GM18517 (cell line): ENCODE measurements around the gene KIR3DL2.
"Not testable (repeated sequence)": the region's sequence is repeated elsewhere in the genome, so short reads cannot be mapped to it uniquely, and the experiment has no call there.

Source experiments
- ATAC-seq: cut with Tn5 transposase; IDR thresholded peaks from one replicate; pipeline ENCODE4 v1.9.1; 2021; ENCODE audit warnings: mild to moderate bottlenecking, moderate library complexity; ENCODE audit not compliant: unreplicated experiment

KIR3DL2 gene

DNA sequence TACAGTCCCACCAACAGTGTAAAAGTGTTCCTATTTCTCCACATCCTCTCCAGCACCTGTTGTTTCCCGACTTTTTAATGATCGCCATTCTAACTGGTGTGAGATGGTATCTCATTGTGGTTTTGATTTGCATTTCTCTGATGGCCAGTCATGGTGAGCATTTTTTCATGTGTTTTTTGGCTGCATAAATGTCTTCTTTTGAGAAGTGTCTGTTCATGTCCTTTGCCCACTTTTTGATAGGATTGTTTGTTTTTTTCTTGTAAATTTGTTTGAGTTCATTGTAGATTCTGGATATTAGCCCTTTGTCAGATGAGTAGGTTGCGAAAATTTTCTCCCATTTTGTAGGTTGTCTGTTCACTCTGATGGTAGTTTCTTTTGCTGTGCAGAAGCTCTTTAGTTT lies 13.2 kb downstream of the KIR3DL2 start:
- not testable (repeated sequence) for ATAC-seq

DNA sequence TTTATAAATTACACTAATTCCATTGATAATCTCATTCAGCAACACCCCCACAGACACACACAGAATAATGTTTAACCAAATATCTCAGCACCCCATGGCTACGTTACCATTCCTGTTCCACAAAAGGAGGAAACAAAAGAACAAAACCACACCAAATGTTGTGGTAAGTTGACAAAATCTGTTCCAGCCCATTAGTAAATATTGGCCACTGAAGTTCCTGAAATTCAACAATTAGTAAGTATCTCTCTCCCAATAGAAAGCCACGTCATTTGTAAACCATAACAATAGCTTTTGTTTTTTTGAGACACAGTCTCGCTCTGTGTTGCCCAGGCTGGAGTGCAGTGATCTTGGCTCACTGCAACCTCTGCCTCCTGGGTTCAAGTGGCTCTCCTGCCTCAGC lies 21.5 kb downstream of the KIR3DL2 start:
- no peak for ATAC-seq

DNA sequence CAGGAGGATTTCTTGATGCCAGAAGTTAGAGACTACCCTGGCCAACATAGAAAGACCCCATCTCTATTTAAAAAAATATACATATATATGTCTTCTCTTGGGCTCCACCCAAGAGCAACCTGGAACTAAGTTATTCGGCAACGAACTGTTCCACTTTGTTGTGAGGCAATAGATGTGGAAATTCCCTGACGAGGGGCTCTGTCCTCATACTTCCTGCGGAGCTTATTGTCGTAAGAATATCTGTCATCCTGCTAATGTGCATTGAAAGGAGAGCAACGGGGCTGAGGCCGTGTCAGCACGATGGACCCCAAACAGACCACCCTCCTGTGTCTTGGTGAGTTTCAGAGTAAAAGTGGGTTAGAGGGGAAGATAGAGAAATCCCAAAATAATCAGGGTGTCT lies 23.7 kb downstream of the KIR3DL2 start, which contains the start of gene FCAR:
Gene FCAR (plus strand): TSS at position 246 of the 400 bp plus-strand sequence. CDS start 55 bp downstream, at position 301.
- ATAC-seq: no peak

DNA sequence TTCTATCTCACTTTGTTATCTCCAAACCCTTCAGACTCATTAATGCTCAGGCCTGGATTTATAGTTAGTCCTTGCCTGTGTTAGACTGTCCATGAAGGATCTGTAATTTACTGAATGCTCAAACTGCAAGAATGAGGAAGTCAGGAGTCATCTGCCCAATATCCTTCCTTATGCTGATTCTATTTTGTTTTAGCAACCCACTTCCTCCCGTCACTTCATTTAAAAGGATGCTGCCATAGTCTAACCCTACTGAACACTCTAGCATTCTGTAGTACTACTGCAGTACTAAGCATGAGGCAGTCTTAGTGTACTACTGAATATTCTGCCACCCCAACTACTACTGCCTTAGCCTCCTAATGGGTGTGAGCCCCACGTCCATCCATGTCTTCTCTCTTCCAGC lies 25.3 kb downstream of the KIR3DL2 start:
- no peak for ATAC-seq

DNA sequence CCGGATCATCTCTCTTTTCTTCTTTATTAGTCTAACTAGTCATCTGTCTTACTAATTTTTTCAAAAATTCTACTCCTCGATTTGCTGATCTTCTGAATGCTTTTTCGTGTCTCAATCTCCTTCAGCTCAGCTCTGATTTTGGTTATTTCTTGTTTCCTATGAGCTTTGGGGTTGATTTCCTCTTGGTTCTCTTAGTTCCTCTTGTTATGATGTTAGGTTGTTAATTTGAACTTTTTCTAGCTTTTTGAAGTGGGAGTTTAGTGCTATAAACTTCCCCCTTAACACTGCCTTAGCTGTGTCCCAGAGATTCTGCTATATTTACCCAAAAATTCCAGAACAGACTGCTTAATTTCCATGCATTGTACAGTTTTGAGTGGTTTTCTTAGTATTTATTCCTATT lies 27.2 kb downstream of the KIR3DL2 start:
- ATAC-seq: no peak

DNA sequence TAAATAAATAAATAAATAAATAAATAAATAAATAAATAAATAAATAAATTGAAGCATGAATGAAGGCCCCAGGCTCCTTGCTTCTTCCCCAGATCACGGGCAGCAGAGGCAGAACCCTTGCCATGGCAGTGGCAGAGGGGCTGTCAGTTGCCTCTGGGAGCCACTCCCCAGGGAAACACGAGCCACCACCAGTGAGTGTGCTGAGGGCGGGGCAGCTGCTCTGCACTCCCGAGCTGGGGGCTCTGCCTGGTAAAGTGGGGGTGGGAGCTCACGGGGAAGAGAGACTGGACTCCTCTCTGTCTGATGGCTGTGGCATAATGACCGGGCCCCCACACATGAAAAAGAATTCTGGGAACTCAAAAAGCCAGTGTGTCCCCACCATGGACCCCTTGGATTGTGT lies 31.6 kb downstream of the KIR3DL2 start:
- ATAC-seq: no peak

DNA sequence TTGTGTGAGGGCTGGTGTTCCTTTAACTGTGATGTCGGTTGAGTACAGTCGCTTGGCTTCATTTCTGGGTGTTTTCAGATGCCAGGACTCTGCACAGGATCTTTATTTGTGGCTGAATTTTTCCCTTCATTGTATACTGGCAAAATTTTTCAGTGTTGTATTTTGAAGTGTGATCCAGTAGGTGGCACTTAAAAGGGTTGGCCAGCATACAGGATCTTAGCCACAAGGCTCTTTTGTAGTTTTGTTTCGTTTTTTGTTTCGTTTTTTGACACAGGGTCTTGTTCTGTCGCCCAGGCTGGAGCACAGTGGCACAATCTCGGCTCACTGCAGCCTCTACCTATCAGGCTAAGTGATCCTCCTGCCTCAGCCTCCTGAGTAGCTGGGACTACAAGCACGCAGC lies 32.5 kb downstream of the KIR3DL2 start:
- no peak for ATAC-seq

DNA sequence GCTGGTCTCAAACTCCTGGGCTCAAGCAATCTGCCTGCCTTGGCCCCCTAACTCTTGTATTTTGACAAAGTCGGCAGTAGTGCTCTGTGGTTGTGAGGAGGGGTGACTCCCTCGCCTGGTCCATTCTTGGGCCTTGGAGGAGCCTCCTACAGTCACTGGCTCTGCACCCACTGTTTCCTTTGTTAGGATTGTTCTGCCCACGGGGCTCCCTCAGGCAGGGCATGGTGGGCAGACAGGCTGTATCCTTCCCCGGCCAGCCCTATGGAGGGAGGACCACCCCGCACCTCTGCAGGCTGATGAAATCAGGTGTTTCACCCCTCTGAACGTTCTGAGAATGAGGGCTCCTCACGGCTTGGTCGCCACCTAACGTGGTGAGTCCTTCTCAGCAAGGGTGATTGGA lies 33.0 kb downstream of the KIR3DL2 start:
- ATAC-seq: no peak

DNA sequence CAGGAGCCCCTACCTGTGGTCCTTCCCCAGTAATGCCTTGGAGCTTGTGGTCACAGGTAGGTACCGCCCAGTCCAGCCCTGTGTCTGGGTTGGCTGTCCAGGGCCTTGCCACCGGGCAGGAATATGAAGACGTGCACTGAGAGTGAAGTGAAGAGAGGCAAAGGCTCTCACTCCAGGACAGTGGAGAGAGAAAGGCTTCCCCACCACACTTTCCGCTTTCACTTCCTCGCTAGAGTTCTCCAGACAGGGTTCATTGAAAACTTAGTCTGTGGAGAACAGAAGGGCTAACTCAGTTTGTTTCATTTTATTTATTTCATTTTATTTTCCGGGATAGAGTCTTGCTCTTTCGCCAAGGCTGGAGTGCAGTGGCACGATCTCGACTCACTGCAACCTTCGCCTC lies 38.0 kb downstream of the KIR3DL2 start:
- no peak for ATAC-seq

DNA sequence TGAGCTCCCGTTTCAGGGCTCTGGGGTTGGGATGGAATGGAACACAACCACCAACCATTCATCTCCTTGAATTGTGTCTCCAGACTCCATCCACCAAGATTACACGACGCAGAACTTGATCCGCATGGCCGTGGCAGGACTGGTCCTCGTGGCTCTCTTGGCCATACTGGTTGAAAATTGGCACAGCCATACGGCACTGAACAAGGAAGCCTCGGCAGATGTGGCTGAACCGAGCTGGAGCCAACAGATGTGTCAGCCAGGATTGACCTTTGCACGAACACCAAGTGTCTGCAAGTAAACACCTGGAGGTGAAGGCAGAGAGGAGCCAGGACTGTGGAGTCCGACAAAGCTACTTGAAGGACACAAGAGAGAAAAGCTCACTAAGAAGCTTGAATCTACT lies 39.3 kb downstream of the KIR3DL2 start:
- no peak for ATAC-seq

DNA sequence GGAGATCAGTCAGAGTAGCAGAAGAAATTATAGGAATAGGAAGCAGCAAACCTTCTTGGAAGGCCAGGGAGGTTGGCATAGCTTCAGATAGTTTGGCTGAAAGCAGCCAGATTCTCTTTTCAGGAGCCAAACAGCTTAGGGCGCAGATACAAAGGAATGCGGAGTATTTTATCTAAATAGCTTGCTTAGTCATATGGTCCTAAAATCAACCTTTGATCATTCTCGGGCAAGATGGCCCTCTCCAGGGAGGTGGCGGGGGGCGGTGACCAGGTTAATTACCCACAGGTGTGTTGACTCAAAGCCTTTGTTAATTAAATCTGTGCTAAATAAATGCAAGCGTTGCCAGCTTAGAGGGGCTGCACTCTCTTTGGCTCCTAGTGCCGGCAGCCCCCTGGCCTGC lies 43.2 kb downstream of the KIR3DL2 start:
- no peak for ATAC-seq

DNA sequence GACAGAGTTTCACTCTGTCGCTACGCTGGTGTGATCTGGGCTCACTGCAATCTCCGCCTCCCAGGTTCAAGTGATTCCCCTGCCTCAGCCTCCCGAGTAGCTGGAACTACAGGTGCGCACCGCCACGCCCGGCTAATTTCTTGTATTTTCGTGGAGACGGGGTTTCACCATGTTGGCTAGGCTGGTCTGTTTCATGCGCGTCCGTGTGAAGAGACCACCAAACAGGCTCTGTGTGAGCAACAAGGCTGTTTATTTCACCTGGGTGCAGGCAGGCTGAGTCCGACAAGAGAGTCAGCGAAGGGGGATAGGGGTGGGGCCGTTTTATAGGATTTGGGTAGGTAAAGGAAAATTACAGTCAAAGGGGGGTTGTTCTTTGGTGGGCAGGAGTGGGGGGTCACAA lies 43.9 kb downstream of the KIR3DL2 start:
- not testable (repeated sequence) for ATAC-seq

DNA sequence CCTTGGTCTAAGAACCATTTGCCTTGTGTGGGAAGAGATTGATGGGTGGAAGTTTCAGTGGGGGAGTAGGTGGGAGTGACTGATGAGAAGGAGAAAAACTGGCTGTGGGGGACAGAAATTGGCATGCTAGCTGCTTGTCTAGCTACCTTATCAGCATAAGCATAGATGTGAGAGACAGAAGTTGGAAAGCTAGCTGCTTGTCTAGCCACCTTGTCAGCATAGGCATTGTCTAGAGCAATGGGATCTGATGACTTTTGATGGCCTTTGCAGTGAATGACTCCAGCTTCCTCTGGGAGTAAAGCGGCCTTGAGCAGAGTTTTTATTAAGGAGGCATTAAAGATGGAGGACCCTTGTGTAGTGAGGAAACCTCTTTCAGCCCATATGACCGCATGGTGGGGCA lies 45.8 kb downstream of the KIR3DL2 start:
- ATAC-seq: no peak

DNA sequence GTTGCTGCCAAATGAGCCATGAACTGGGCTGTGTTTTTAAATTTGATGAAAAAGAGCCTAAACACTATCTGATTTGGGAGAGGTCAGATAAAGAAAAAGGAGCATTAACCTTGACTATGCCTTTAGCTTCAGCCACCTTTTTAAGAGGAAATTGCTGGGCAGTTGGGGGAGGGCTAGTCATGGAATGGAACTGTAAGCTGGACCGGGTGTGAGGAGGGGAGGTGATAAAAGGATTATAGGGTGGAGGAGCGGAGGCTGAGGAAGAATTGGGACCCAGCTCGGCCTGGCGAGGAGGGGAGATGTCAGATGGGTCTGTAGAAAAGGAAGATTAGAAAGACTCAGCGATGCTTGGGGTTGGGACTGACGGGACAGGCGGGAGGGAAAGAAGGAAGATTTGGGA lies 48.4 kb downstream of the KIR3DL2 start:
- not testable (repeated sequence) for ATAC-seq

DNA sequence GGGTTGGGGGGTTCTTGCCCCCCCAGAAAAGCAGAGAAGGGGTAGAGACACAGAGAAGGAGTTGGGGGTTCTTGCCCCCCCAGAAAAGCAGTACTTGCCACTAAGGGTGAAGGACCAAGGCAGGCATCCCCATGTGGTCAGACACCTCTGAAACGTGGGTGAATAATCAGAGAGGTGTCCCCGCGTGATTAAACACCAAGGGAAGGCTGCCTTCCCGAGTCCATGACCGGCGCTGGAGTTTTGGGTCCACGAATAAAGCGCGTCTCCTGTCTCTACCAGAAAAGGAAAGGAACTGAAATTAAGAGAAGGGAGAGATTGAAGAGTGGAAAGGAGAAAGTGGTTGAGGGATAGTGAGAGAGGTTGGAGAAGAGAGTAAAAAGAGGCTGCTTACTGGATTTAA lies 49.4 kb downstream of the KIR3DL2 start:
- not testable (repeated sequence) for ATAC-seq

DNA sequence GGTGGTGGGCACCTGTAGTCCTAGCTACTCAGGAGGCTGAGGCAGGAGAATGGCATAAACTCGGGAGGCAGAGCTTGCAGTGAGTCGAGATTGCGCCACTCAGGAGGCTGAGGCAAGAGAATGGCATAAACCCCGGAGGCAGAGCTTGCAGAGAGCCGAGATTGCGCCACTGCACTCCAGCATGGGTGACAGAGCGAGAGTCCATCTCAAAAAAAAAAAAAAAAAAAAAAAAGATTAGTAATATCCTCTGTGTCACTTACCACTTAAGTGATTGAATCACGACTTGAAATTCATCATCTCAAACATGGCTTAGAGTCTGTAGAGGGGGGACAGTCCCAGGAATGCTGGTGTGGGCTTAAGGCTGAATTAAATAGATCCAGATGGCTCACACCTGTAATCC lies 50.9 kb downstream of the KIR3DL2 start:
- not testable (repeated sequence) for ATAC-seq

DNA sequence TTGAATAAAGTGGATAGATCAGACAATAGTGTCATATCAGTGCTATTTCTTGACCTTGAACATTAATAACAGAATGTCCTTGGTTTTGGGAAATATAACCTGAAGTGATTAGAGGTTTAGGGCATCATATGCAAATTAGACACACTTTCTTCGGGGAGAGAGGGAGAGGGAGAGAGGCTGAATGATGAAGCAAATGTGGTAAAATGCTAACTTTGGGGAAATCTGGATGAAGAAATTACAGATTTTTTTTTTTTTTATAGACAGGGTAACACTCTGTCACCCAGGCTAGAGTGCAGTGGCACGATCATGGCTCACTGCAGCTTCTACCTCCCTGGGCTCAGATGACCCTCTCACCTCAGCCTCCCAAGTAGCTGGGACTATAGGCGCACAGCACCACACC lies 51.8 kb downstream of the KIR3DL2 start:
- ATAC-seq: no peak

DNA sequence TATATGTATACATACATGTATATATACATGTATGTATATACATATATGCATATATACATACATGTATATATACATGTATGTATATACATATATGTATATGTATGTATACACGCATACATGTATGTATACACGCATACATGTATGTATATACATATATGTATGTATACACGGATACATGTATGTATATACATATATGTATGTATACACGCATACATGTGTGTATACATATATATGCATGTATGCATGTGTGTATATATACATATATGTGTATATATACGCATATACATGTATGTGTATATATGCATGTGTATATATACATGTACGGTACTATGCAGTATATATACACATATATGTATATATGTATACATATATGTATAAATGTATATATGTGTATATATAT lies 53.1 kb downstream of the KIR3DL2 start:
- ATAC-seq: no peak

DNA sequence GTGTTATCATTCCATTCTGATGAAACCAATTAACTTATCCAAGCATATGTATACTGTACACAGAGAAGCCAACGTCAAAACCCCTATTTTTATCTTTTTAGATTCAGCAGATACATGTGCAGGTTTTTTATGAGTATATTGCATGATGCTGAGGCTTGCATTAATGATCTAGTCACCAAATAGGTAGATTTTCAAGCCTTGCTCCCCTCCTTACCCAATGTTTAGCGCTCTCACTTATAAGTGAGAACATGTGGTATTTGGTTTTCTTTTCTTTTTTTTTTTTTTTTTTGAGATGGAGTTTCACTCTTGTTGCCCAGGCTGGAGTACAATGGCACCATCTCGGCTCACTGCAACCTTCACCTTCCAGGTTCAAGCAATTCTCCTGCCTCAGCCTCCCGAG lies 54.0 kb downstream of the KIR3DL2 start:
- ATAC-seq: not testable (repeated sequence)

DNA sequence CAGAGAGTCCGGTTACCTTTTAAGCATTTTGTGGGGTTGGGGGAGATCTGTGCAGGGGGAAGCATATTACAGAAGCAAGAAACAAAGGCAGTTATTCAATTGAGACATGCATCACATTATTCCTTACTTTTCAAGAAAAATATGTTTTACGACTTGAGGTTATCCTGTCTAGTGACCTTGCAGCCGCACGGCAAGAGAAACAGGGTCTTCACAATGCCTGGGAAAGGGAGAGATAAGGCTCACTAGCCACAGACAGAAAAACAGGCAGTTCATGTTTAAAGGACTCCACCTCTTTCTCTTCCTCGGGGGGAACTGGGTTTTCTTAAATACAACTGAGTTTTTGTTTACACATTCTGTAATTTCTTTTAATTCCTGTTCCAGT lies 55.2 kb downstream of the KIR3DL2 start:
- no peak for ATAC-seq

DNA sequence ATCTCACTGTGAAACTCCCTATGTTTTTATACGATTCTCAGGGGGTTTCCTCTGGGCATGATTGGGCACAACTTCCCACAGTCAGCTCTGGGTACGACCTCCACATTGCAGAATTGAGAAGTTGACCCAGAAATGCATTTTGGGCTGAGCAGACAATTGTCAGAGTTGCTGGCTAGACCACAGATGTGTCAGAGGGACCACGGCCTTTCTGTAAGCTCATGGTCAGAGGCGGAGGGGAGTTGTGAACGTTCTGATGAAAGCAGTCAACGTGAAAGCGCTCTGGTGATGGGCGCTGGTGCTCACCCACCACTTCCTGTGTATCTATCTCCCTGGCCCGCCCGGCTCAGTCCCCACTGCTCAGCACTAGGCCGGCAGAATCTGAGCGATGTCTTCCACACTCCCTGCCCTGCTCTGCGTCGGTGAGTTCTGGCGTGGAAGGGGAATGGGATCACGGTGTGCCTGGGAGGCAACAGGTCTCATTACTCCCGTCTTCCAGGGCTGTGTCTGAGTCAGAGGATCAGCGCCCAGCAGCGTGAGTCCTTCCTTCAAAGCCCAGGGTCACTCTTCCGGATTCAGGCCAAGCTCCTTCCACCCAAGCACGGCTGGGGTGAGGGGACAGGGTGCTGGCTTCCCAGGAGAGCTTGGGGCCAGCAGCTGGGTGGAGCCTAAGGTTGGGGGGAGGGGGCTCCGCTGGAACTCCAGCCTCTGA lies 55.7 kb downstream of the KIR3DL2 start, which contains the start of gene NCR1:
Gene NCR1 (plus strand): TSS at position 346 of the 709 bp plus-strand sequence. CDS start 40 bp downstream, at position 386.
- ATAC-seq: no peak

DNA sequence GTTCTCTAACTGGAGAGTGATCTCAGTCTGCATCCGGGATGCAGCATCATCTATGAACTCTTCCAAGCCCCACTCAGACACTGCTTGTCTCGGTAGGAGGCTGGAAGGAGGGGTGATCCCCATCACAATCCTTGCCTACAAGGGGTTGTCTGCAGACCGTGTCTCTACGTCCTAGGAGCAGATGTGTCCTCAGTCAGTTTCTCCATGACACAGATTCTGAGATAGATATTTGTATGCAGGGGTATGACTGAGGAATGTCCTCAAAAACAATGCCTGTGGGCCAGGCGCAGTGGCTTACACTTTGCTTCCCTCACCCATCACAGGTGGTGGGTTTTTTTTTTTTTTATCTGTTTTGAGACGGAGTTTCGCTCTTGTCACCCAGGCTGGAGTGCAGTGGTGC lies 56.6 kb downstream of the KIR3DL2 start:
- no peak for ATAC-seq

DNA sequence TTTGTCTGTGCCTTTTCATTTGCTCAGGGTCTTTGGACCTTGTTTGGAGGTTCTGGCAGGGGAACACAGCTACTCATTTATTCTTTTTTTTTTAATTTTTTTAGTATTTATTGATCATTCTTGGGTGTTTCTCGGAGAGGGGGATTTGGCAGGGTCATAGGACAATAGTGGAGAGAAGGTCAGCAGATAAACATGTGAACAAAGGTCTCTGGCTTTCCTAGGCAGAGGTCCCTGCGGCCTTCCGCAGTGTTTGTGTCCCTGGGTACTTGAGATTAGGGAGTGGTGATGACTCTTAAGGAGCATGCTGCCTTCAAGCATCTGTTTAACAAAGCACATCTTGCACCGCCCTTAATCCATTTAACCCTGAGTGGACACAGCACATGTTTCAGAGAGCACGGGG lies 57.7 kb downstream of the KIR3DL2 start:
- ATAC-seq: not testable (repeated sequence)
